Amygdala (tissue), 56 donors: ENCODE results near the gene FAM185A.
"Not testable (repeated sequence)": the region's sequence is repeated elsewhere in the genome, so short reads cannot be mapped to it uniquely, and the experiment has no call there.

ENCODE experiments used
- DNase-seq, 56 donors: peaks; one replicate each; lab custom pipeline; 2025; lab: John Stamatoyannopoulos, UW

FAM185A gene

GRCh38 chr7:102776217-102776616 is 27.4 kb downstream of the FAM185A start:
- DNase-seq: not testable (repeated sequence)

- not testable (repeated sequence) for DNase-seq
Measured at GRCh38 chr7:102778663-102779062, 29.9 kb downstream of the FAM185A start.

GRCh38 chr7:102780926-102781325 is 32.1 kb downstream of the FAM185A start:
- not testable (repeated sequence) for DNase-seq

- DNase-seq: not testable (repeated sequence)
Measured at GRCh38 chr7:102788770-102789169, 40.0 kb downstream of the FAM185A start.

- not testable (repeated sequence) for DNase-seq
Measured at GRCh38 chr7:102790364-102791100, 41.7 kb downstream of the FAM185A start.

- DNase-seq: not testable (repeated sequence)
Measured at GRCh38 chr7:102791367-102791766, 42.6 kb downstream of the FAM185A start.

GRCh38 chr7:102791831-102792230 is 43.0 kb downstream of the FAM185A start:
- DNase-seq: not testable (repeated sequence)

GRCh38 chr7:102794567-102794966 is 45.8 kb downstream of the FAM185A start:
- not testable (repeated sequence) for DNase-seq

GRCh38 chr7:102795987-102796595 is 47.3 kb downstream of the FAM185A start:
- DNase-seq: not testable (repeated sequence)

- no peak for DNase-seq
Measured at GRCh38 chr7:102806613-102807012, 57.8 kb downstream of the FAM185A start.

- DNase-seq: no peak
Measured at GRCh38 chr7:102810916-102811315, 62.1 kb downstream of the FAM185A start.

- DNase-seq: no peak
Measured at GRCh38 chr7:102811942-102812678, 63.3 kb downstream of the FAM185A start.

GRCh38 chr7:102813191-102814024 is 64.6 kb downstream of the FAM185A start:
- DNase-seq: no peak

- DNase-seq: no peak
Measured at GRCh38 chr7:102814025-102814471, 65.2 kb downstream of the FAM185A start.

GRCh38 chr7:102817616-102818573 is 69.1 kb downstream of the FAM185A start:
- DNase-seq: no peak

GRCh38 chr7:102819151-102819550 is 70.4 kb downstream of the FAM185A start:
- DNase-seq: no peak

- no peak for DNase-seq
Measured at GRCh38 chr7:102821994-102822747, 73.4 kb downstream of the FAM185A start.

GRCh38 chr7:102823390-102824119 is 74.8 kb downstream of the FAM185A start:
- DNase-seq: no peak
